ENCODE measurements around the gene AMN.

DNA sequence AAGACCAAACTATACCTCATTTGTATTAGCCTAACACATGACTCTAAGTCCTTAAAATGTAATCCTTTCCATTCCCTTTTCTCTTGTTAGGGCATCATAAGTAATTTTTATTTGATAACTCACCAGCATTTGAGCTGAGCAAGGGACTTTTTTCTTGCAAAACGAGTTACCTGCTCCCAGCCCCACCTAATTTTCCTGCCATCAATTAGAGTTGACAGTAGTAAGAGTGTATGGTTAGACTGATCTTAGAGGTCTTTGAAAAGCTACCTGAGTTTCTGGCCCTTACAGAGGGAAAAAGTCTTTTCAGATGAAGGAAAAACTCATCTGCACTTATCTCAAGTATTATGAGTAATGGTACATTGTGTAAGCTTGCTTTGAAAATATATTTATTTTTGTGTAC, 33.7 kb upstream of the AMN start:
- TF ChIP-seq, protein P1, sequence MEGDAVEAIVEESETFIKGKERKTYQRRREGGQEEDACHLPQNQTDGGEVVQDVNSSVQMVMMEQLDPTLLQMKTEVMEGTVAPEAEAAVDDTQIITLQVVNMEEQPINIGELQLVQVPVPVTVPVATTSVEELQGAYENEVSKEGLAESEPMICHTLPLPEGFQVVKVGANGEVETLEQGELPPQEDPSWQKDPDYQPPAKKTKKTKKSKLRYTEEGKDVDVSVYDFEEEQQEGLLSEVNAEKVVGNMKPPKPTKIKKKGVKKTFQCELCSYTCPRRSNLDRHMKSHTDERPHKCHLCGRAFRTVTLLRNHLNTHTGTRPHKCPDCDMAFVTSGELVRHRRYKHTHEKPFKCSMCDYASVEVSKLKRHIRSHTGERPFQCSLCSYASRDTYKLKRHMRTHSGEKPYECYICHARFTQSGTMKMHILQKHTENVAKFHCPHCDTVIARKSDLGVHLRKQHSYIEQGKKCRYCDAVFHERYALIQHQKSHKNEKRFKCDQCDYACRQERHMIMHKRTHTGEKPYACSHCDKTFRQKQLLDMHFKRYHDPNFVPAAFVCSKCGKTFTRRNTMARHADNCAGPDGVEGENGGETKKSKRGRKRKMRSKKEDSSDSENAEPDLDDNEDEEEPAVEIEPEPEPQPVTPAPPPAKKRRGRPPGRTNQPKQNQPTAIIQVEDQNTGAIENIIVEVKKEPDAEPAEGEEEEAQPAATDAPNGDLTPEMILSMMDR (IDR thresholded peaks at IDR 0.05) = no peak
- TF ChIP-seq POLR2AphosphoS5 (IDR thresholded peaks at IDR 0.05; ENCODE audit: low read depth, low read length) (no peak), RFX5 (IDR thresholded peaks at IDR 0.05; ENCODE audit: low read length) (no peak), EP300 (IDR thresholded peaks at IDR 0.05; ENCODE audit: borderline replicate concordance in 1 of 2, low read depth in 1 of 2, low read length in 1 of 2) (no peak), SIN3A (IDR thresholded peaks at IDR 0.05; ENCODE audit: borderline replicate concordance, low read depth, low read length) (no peak), CHD2 (IDR thresholded peaks at IDR 0.05; ENCODE audit: low read length, partially characterized antibody) (no peak), TAF1 (IDR thresholded peaks at IDR 0.05; ENCODE audit: borderline replicate concordance, low read depth, low read length) (no peak), FOSL2 (IDR thresholded peaks at IDR 0.05; ENCODE audit: borderline replicate concordance, low read depth) (no peak)
- TF ChIP-seq, protein P2, sequence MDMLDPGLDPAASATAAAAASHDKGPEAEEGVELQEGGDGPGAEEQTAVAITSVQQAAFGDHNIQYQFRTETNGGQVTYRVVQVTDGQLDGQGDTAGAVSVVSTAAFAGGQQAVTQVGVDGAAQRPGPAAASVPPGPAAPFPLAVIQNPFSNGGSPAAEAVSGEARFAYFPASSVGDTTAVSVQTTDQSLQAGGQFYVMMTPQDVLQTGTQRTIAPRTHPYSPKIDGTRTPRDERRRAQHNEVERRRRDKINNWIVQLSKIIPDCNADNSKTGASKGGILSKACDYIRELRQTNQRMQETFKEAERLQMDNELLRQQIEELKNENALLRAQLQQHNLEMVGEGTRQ (IDR thresholded peaks at IDR 0.05; ENCODE audit: borderline replicate concordance, low read depth, low read length) = no peak
- TF ChIP-seq, protein P3, sequence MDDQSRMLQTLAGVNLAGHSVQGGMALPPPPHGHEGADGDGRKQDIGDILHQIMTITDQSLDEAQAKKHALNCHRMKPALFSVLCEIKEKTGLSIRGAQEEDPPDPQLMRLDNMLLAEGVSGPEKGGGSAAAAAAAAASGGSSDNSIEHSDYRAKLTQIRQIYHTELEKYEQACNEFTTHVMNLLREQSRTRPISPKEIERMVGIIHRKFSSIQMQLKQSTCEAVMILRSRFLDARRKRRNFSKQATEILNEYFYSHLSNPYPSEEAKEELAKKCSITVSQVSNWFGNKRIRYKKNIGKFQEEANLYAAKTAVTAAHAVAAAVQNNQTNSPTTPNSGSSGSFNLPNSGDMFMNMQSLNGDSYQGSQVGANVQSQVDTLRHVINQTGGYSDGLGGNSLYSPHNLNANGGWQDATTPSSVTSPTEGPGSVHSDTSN (IDR thresholded peaks at IDR 0.05) = no peak
